NCI-H1436 treated with DMSO at 0.1 percent for 48 hours (cell line): ENCODE data around the gene UBE2R2.
"Not testable (repeated sequence)": the region's sequence is repeated elsewhere in the genome, so short reads cannot be mapped to it uniquely, and the experiment has no call there.

Experiments
- DNase-seq: peaks from one replicate; lab custom pipeline; 2025; lab: John Stamatoyannopoulos, UW

Gene UBE2R2

GRCh38 chr9:33843312-33843961, 26.5 kb downstream of the UBE2R2 start:
- no peak for DNase-seq

DNA sequence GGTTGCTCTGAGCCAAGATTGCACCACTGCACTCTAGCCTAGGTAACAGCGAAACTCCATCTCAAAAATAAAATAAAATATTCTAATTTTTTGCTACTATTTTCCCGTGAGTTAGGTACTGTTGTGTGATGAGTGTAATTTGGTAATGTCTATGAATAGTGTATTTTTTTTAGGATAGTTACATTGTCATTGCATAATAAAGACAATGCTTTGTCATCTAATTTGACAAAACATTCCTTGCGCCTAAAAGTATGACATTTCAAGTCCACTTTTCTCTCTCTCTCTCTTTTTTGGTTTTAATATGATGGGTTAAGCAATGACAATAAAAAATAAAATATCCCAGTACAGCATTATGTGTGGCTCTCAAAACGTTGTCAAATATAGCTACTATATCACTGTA, 29.3 kb downstream of the UBE2R2 start:
- no peak for DNase-seq

GRCh38 chr9:33847894-33848205, 30.9 kb downstream of the UBE2R2 start:
- not testable (repeated sequence) for DNase-seq

DNA sequence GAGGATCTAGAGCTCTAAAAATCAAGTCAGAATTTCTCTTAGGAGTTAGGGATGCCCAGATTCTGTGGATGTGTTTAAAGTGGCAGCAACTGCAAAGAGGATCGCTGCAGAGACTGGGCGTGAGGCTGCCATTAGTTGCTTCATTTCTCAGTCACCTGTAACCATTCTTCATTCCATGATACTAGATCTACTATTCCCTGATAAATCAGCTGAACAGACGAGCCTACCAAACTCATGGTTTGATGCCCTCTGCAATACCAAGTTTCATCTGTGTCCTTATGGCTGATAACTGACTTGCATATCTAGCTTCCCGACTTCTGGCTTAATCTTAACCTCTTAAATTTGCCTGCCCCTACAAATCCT, 33.3 kb downstream of the UBE2R2 start:
- no peak for DNase-seq

- DNase-seq, result no peak
Measured at GRCh38 chr9:33850677-33851076, 33.7 kb downstream of the UBE2R2 start.

GRCh38 chr9:33851301-33851700, 34.3 kb downstream of the UBE2R2 start:
- no peak for DNase-seq

GRCh38 chr9:33852216-33852826, 35.4 kb downstream of the UBE2R2 start:
- DNase-seq, result no peak

GRCh38 chr9:33856247-33856646, 39.3 kb downstream of the UBE2R2 start:
- DNase-seq, result no peak

GRCh38 chr9:33858423-33858822, 41.5 kb downstream of the UBE2R2 start:
- no peak for DNase-seq

DNA sequence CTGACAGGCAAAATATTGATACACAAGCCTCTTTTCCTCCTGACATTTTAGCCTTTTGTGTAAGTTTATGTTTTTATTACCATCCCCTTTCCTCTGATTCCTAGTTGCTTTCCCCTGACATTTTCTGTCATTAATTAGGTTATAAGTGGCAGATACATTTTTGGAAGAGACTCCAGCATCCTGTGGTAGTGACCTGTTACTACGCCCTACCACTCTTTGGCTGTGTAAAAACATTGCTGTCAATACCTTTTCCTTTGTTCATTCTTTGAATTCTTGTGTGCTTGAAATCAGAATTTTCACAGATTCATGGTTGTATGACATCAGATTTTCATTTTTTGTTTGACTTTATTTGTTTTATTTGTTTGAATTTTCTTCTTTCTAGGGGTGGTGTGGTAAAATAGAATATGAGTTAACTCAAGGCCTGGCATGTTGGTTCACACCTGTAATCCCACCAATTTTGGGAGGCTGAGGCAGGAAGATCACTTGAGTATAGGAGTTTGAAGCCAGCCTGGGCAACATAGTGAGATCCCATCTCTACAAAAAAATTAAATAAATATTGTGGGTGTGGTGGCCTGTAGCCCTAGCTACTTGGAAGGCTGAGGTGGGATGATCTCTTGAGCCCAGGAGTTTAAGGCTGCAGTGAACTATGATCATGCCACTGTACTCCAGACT, 43.4 kb downstream of the UBE2R2 start:
- no peak for DNase-seq

- no peak for DNase-seq
Measured at GRCh38 chr9:33861917-33862453, 45.0 kb downstream of the UBE2R2 start.

GRCh38 chr9:33863027-33863426, 46.1 kb downstream of the UBE2R2 start:
- DNase-seq, result not testable (repeated sequence)

DNA sequence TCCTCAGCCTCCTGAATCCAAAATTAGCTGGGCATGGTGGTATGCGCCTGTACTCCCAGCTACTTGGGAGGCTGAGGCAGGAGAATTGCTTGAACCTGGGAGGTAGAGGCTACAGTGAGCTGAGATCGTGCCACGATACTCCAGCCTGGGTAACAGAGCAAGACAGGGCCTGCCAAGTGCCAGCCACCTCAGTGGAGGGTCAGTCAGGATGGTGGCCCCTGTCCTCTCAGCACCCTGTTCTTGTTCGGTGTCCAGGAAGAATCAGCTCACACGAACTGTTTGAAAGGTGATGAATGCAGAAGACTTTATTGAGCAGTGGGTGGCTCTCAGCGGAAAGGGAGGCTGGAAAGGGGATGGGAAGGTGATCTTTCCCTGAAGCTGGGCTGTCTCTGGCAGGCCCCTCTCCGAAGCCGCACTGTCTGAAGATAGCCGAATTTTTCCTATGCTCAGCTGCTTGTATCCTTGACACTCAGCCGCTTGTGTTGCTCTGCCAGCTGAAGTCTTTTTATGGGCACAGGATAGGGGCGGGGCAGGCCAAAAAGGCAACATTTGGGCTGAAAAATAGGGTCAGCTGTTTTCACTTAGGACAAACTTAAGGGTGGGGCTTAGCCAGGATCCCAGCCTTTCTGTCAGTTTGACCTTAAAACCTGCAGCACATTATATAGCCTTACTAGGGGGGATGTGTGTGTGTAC, 50.9 kb downstream of the UBE2R2 start:
- DNase-seq, result no peak

GRCh38 chr9:33868440-33868973, 51.5 kb downstream of the UBE2R2 start:
- DNase-seq, result no peak

GRCh38 chr9:33869243-33869642, 52.3 kb downstream of the UBE2R2 start:
- DNase-seq, result not testable (repeated sequence)

DNA sequence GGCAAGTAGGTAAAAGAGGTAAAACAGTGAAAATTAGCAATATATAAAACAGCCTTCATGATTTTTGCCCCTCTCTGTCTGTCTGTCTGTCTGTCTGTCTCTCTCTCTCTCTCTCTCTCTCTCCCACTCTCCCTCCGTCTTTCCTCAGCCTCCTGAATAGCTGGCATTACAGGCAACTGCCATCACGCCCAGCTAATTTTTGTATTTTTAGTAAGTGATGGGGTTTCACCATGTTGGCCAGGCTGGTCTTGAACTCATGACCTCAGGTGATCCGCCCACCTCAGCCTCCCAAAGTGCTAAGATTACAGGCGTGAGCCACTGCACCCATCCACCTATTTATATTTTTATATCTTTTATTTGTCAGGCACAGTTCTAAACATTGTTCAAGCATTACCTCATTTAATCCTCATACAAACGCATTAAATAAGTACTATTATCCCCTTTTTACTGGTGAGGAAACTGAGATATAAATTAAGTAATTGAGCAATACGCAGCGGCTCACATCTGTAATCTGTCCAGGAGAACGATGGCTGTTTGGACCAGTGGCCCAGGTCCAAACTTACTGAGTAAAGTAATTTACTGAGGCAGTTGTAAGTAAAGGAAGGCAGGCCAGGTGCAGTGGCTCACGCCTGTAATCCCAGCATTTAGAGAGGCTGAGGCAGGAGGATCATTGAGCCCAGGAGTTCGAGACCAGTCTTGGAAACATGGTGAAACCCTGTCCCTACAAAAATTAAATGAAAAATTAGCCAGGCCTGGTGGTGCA, 60.9 kb downstream of the UBE2R2 start:
- DNase-seq, result no peak

DNA sequence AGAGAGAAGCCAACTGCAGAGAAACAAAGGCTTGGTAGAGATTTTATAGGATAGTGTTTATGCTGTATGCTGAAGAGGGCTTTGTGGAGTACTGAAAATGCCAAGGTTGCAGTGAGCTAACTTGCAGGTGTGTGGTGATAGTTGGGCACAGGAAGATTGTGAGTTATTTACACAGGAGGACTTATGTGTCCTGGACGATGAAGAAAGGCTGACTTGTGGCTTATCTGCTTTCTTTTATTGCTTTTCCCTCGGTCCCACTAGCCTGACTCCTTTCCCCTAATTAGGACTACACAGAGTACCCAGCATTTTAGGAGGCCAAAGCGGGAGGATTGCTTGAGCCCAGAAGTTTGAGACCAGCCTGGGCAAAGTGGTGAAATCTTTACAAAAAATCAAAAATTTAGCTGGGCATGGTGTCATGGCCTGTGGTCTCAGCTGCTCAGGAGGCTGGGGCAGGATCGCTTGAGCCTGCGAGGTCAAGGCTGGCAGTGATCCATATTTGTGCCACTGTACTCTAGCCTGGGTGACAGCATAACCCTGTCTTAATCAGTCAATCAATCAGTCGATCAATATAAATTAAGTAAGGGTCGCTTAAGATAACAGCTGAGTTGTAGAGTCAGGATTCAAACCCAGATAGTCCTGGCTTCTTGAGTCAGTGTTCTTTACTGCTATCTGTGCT, 61.9 kb downstream of the UBE2R2 start:
- DNase-seq, result no peak

DNA sequence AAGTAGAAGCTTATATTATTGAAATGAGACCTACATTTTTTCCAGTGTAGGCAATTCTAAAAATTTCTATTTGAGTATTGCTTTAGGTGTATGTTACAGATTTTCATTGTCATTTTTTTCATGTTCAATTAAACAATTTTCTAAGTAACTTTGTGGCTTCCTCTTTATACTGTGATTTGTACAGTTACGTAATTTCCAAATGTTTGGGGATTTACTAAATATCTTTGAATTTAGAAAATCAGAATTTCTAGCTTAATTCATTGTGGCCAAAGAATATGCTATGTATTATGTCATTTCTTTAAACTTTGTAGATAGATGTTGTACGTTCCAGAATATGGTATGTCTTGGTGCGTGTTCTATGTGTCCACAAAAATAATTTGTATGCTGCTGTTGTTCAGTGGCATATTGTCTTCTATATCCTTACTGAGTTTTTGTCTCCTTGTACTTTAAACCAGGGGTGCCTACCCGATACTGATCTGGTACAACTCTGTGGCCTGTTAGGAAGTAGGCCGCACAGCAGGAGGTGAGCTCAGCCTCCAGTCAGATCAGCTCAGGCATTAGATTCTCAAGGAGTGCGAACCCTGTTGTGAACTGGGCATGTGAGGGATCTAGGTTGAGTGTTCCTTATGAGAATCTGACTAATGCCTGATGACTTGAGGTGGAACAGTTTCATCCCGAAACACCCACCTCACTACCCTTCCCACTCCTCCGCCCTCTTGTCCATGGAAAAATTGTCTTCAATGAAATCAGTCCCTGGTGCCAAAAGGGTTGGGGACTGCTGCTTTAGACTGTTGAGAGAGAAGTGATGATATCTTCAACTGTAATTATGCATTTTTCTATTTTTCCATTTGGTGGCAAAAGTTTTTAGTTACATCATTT, 63.5 kb downstream of the UBE2R2 start:
- DNase-seq, result no peak

GRCh38 chr9:33881635-33882034, 64.7 kb downstream of the UBE2R2 start:
- DNase-seq, result no peak
